Measurements from ENCODE around the gene TSHZ2.

DNA sequence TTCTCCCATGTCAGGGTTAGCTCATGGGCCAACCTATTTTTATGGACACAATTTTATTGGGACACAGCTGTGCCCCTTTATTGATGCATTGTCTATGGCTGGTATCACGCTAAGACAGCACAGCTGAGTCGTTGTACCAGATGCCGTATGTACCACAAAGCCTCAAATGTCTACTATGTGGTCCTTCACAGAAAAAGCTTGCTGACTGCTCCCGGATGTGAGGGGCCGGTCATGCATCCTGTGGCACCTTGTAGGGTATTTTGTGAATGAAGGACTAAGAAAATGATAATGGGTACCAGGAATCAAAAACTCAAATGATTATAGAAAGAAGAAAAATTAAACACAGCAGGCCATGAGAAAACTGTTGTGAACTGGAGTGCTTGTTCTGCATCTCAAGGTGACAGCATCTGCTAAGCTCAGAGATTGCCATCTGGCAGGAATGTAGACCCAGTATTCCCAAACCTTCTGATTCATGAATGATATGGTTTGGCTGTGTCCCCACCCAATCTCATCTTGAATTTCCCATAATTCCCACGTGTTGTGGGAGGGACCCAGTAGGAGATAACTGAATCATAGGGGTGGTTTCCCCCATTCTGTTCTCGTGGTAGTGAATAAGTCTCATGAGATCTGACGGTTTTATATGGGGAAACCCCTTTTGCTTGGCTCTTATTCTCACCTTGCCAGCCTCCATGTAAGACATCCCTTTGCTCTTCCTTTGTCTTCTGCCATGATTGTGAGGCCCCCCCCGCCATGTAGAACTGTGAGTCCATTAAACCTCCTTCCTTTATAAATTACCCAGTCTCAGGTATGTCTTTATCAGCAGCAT lies 248.5 kb downstream of the TSHZ2 start:
- TF ChIP-seq, protein P1, sequence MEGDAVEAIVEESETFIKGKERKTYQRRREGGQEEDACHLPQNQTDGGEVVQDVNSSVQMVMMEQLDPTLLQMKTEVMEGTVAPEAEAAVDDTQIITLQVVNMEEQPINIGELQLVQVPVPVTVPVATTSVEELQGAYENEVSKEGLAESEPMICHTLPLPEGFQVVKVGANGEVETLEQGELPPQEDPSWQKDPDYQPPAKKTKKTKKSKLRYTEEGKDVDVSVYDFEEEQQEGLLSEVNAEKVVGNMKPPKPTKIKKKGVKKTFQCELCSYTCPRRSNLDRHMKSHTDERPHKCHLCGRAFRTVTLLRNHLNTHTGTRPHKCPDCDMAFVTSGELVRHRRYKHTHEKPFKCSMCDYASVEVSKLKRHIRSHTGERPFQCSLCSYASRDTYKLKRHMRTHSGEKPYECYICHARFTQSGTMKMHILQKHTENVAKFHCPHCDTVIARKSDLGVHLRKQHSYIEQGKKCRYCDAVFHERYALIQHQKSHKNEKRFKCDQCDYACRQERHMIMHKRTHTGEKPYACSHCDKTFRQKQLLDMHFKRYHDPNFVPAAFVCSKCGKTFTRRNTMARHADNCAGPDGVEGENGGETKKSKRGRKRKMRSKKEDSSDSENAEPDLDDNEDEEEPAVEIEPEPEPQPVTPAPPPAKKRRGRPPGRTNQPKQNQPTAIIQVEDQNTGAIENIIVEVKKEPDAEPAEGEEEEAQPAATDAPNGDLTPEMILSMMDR (IDR thresholded peaks at IDR 0.05; ENCODE audit: insufficient read depth, low read depth, low read length): no peak
- no peak for TF ChIP-seq EZH2 (IDR thresholded peaks at IDR 0.05; ENCODE audit: insufficient read depth, low read length)

All from astrocyte (in vitro differentiated cells and primary cell).